Activated T-cell treated with anti-CD3 and anti-CD28 coated beads for 4 hours (primary cell): Measurements from ENCODE around the gene CDX2.

Source experiments
- DNase-seq: peaks from one replicate; pipeline ENCODE4 v3.0.0-alpha.2; 2020

The CDX2 gene

DNA sequence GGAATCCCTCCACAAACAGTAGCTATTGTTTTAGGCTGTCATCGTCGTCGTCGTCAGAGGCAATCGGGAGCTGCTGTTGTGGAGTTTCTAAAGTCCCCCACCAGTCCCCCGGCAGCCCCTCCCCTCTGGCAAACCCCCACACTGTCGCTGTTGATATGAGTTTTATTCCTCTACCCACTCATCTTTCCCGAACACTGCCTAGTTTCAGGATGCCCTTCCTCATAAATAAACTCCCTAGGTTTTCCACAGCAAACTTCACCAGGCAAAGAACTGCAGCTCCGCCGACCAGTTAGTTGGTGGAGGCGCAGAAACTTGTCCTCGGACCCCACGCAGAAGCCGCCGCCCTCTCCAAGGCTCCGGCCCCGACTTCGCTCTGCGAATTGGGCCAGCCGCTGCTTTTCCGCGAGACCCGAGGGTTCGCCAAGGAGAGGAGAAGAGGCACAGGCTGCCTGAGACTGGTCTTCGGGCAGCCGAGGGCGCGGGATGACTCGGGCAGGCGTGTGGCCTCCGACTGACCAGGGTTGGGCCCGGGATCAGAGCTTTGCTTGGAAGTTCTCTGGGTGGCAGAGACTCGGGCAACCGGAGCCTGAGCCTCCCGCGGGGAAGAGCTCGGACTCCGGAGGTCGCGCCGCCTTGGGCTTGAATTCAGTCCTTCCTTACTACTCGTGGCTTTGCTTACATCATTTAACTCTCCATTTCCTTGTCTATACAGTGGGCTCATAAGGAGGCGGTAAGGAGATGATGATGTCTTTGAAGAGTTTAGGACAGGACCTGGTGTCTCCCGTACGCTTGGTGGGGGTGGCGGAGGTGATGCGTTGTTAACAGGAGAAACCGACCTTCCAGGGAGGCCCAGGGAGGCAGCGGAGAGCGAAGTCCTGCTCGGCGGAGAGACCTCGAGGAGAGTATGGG lies 41.4 kb downstream of the CDX2 start:
- DNase-seq, result no peak

DNA sequence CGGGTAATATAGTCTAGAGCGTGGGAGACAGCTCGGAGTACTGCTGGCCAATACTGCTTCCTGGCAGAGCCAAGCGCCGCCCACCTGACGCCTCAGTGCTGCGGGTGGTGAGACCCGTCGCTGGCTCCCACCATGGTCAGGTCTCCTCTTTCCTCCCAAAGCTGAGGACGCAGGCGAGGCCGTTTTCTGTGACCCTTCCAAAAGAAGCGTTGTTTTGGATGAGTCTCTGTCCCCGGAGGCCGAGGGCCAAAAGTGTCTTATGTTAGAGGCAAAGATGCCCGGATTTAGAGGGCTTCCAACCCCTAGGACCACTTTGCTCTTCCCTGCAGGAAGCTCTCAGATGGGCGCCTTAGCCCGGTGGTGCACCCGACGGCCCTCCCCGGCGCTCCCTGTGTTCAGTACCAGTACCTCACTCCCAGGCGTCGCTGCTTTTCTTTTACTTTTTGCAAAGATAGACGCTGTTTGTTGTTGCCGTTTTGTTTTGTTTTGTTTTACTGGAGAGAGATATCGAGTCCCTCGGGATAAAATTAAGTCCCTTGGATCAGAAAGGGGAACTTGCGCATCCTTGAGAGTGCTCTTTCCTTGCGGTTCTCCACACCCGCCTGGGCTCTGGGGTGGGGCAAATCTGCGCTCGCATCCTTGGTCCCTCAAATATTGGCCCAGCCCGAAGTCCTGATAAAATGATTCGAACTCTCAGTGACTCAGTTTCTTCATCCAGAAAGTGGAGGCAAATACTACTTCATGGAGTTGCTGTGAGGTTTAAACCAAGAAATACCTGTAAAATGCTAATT lies 42.3 kb downstream of the CDX2 start:
- no peak for DNase-seq

DNA sequence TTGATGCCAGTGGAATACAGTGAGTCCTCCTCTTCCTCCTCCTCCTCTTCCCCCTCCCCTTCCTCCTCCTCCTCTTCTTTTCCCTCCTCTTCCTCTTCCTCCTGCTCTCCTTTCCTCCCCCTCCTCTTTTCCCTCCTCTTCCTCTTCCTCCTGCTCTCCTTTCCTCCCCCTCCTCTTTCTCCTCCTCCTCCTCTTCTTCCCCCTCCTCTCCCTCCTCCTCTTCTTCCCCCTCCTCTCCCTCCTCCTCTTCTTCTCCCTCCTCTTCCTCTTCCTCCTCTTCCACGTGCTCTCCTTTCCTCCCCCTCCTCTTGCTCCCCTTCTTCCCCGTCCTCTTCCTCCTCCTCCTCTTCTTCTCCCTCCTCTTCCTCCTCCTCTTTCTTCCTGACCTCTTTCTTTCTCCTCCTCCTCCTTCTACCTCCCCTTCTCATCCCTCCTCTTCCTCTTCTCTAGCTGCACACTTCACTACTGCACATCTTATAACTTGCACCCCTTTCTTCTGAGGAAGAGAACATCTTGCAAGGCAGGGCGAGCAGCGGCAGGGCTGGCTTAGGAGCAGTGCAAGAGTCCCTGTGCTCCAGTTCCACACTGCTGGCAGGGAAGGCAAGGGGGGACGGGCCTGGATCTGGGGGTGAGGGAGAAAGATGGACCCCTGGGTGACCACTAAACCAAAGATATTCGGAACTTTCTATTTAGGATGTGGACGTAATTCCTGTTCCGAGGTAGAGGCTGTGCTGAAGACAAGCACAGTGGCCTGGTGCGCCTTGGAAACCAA lies 43.7 kb downstream of the CDX2 start:
- no peak for DNase-seq

DNA sequence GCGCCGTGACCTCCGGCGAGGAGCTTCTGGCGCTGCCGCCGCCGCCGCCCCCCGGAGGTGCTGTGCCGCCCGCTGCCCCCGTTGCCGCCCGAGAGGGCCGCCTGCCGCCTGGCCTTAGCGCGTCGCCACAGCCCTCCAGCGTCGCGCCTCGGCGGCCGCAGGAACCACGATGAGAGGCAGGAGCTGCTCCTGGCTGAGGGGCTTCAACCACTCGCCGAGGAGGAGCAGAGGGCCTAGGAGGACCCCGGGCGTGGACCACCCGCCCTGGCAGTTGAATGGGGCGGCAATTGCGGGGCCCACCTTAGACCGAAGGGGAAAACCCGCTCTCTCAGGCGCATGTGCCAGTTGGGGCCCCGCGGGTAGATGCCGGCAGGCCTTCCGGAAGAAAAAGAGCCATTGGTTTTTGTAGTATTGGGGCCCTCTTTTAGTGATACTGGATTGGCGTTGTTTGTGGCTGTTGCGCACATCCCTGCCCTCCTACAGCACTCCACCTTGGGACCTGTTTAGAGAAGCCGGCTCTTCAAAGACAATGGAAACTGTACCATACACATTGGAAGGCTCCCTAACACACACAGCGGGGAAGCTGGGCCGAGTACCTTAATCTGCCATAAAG lies 44.5 kb downstream of the CDX2 start:
- DNase-seq, result no peak

DNA sequence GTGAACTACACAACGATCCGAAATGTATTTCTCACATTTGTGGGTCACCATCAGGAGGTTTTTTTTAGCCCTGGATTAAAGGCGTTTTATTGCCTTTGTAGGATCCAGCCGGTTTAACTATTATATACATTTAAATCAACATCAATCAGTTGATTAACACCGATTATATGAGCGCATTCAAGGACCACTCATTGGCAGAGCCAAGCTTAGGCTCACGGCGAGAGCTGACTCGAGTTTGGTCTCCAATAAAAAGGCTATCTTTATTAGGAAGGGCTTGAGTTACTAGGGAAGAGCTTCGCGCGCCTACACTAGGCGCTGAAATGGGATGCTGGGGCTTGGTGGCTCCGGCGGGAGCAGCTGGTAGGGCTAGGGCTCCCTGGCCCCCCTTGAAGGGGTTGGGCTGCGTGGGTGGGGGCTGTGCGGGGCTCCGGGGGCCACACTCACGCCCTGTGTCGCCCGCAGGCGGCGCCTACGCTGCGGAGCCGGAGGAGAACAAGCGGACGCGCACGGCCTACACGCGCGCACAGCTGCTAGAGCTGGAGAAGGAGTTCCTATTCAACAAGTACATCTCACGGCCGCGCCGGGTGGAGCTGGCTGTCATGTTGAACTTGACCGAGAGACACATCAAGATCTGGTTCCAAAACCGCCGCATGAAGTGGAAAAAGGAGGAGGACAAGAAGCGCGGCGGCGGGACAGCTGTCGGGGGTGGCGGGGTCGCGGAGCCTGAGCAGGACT lies 45.2 kb downstream of the CDX2 start:
- no peak for DNase-seq

DNA sequence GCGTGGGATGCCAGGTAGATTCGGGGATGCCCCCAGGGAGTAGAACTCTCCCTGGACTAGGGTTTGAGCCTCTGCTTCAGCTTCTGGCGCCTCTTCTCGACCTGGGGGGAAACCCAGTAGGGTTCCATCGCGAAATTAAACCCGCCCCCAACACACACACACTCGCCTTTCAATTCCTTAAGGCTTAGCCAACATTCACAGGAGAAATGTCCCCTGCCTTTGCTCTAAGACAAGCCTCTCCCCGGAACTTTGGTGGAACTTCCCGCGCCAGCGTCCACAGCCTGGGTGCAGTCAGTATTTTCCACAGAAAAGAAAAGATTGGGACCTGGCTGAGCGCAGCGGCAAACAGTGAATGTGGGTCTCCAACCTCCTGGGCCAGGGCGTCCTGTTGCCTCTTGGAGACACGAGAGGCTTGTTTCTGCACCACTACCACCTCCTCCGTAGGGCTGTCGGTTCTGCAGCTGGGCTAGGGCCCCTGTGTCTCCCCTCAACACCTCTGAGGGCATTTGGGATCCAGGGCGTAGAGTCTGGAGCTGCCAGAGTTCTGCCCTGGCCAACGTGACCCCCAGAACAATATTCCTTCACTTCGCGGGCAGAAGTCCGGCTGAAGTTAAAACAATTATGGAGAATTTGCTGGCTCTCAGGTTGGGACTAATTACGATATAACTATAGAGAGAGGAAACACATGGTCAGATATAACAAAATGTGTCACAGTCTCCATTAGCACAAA lies 46.1 kb downstream of the CDX2 start:
- no peak for DNase-seq

DNA sequence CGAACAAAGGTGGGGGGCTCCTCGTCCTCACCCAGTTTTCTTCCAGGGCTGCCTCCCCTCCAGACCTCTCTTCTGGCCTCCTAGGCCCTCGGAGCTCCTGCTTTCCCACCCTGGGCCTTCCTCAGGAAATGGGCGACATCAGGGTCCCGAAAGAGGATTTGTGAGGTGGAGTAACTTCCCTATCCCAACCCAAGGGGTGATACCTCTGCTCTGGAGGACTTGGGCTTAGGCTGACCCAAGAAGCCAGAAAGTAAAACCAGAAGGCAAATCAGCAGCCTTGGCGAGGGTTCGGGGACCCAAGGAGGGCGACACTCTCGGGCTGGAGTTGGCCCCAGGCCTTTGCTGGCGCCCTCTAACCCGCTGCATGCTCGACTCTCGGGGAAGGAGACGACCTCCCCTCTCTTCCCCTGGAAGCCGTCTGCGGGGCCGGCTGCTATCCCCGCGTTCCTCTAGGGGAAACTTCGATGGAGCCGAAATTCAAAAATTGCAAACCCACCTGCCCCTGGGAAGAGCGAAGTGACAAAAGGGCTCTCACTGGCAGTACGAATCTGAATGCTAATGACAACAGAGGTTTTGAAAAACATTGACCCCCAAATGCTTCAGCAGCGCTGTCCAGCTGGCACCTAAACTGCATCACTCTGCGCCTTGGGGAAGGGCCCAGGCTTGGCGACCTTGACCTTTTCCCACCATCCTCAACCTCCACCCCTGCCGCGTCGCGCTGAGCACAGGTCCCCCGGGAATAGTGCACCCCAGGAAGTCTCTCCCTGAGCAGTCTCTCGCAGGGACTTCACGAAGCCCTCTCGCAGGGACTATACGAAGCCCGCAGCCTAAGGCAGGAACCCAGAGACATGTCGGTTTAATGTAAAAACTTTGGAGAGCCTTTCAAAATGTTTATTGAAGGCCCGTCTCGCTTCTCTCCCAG lies 46.9 kb downstream of the CDX2 start:
- DNase-seq, result no peak

DNA sequence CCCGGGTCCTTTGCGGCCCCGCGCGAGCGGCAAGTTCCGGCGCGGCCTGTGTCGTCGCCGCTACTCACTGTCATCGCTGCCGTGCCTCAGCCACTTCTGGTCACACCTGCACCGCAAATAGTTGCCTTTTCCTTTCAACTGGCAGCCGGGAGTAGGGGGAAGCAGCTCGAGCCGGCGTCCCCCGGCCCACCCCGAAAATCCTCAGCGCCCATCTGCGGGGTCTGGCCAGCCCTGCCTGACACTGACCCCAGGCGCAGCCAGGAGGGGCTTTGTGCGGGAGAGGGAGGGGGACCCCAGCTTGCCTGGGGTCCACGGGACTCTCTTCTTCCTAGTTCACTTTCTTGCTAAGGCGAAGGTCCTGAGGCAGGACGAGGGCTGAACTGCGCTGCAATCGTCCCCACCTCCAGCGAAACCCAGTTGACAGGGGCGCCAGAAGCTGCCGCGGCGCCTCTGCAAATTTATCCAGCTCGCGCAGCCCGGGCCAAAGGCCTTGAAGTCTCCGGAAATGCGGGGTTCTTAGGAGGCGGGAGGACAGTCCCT lies 47.6 kb downstream of the CDX2 start:
- DNase-seq, result no peak

DNA sequence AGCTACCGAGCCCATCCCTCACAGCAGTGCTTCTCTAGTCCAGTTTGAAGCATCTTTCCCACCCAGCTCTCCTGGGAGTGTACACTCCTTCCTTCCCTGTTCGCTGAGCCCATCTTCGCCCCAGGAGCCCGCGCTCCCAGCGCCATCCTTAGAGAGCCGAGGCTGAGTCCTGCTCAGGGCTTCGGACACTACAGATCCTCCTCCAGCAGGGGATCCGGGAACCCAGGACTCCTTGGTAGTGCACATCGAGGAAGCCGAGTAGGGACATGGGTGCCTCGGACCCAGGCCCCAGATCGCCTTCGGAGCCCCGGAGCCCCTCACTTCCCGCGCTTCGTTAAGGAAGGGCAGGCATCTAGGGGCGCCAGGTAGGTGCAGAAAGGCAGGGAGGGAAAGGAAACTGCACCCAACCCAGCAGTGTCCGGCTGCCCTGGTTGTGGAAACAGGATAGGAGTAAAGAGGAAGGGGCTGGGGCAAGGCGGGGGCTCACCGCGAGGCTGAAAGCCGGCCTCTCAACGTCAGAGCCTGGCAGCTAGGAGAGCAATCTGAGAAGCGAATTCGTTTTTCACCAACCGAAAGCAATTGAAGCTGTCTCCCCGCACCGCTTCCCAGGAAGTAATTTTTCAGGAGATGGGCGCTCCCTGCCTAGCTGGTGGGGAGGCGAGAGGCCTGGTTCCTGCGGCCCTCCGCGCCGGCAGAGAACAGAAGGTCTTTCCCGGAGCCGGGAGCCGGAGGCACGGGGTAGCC lies 48.3 kb downstream of the CDX2 start:
- no peak for DNase-seq

DNA sequence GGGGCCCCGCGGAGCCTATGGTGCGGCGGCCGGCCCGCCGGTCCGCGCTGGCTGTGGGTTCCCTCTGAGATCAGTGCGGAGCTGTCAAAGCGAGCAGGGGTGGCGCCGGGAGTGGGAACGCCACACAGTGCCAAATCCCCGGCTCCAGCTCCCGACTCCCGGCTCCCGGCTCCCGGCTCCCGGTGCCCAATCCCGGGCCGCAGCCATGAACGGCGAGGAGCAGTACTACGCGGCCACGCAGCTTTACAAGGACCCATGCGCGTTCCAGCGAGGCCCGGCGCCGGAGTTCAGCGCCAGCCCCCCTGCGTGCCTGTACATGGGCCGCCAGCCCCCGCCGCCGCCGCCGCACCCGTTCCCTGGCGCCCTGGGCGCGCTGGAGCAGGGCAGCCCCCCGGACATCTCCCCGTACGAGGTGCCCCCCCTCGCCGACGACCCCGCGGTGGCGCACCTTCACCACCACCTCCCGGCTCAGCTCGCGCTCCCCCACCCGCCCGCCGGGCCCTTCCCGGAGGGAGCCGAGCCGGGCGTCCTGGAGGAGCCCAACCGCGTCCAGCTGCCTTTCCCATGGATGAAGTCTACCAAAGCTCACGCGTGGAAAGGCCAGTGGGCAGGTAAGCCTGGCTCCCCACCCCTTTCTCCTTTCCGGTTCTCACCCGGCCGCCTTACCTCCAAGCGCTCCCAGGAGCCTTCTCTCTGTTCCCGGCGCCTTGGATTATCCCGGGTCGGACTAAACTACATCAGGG lies 49.0 kb downstream of the CDX2 start, which contains the start of gene PDX1:
TSS of gene PDX1 (plus strand) at position 67 of the 743 bp plus-strand sequence. CDS start at position 206, 139 bp downstream.
- no peak for DNase-seq

DNA sequence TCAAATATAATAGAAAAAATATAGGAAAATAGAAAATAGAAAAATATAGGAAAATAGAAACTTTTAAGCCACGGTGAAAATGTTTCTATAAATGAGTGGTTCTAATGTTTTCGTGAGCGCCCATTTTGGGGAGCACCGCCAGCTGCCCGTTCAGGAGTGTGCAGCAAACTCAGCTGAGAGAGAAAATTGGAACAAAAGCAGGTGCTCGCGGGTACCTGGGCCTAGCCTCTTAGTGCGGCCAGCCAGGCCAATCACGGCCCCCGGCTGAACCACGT lies 49.5 kb downstream of the CDX2 start:
- DNase-seq, result no peak

DNA sequence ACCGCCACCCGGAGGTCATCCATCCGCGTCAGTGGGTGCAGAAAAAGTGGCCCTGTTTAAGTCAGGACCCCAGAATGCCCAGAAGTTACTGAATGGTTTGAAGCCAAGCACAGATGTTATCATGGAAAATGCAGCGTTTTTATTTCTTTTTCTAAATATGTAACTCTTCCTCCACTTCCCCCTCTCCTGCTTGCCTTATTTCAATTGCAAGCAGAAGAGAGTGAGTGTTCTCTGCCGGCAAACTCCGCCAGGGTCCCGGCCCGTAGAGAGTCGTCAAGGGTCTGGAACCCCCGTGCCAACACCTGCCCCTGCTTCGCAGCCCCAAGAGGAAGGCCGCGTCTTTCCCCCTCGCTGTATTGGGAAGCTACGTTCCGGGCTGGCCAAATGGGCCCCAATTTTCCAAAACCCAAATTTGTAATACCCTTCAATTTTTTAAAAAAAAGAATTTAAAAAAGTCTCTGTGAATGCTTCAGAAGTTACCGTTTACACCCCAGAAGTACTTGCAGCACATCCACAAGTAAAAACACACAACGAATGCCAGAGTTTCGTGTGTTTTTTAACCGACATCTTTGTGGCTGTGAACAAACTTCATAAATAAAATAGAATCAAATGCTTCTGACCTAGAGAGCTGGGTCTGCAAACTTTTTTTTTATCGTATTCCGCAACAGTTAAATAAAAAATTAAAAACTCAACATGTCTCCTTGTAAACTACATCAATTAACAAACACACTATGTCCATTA lies 50.0 kb downstream of the CDX2 start:
- no peak for DNase-seq

DNA sequence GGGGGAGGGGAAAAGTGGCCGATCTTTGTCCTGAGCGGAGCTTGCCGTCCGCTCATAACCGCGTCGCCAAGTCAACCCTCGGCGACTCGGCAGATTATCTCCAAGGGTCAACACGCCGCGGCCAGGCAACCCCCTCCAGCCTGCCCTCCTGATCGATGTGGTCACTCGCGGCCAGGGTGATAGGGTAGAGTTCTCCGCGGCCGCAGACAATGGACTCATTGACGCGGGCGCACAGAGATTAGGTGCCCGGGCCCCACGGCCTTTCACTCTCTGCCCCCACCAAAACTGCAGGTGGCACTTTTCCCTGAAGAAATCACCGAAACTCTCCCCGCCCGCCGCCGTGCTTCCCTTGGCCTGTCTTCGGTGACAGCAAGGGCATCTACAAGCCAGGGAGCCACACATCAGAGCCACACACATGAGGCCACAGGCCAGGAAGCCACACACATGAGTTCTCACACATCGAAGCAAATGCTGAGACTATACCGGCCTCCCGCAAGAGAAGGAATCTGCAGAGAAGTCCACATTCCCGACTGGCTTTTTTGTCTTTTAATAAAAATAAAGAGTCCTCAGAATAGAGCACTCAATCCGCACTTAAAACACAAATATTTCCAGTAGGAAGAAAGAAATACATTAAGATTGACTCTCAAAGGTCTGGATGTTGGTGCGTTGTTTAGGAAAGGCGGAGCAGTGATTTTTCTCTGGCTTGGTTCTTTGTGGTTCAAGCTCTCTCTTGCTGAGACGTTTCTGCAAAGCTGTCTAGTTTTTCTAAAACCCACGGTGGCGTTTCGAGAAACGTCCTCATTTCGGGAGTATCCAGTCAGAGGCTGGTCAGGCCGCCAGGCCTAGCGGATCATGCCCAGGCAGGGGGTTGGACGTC lies 50.8 kb downstream of the CDX2 start:
- DNase-seq, result no peak

DNA sequence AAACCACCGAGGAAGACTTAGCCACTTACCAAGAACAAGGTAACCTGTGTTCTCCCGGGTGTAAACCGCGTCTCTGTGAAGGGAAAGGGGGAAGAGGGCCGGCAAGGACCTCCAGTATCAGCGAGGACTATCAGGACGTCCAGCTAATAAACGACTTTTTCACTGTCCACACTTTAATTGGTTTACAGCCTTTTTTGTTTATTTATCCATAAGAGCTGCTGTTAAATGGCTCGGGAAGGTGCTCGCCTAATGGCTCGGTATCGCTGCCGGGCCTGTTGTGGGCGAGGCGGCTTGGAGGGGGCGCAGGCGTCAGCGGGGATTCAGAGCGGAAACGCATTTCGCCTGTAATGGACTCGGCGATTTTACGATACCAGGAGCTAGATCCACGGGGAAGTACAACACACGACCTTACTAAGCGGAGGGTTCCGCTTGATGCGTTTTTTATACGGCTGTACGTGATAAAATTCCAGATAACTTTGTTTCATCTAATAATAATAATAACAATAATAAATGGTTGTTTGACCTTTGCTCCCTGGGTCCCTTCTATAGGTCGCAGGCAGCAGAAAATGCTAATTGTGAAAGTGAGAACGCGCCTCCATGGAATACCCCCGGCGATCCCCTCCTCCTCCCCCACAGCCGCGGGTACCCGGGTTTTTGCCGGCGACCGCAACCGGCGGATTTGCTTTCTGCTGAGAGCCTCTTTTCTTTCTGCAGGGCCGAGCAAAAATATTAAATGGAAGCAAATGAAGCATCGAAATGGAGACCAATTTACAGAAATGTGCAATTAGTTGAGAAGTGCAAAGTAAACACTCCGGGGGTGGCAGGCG lies 51.8 kb downstream of the CDX2 start:
- no peak for DNase-seq

DNA sequence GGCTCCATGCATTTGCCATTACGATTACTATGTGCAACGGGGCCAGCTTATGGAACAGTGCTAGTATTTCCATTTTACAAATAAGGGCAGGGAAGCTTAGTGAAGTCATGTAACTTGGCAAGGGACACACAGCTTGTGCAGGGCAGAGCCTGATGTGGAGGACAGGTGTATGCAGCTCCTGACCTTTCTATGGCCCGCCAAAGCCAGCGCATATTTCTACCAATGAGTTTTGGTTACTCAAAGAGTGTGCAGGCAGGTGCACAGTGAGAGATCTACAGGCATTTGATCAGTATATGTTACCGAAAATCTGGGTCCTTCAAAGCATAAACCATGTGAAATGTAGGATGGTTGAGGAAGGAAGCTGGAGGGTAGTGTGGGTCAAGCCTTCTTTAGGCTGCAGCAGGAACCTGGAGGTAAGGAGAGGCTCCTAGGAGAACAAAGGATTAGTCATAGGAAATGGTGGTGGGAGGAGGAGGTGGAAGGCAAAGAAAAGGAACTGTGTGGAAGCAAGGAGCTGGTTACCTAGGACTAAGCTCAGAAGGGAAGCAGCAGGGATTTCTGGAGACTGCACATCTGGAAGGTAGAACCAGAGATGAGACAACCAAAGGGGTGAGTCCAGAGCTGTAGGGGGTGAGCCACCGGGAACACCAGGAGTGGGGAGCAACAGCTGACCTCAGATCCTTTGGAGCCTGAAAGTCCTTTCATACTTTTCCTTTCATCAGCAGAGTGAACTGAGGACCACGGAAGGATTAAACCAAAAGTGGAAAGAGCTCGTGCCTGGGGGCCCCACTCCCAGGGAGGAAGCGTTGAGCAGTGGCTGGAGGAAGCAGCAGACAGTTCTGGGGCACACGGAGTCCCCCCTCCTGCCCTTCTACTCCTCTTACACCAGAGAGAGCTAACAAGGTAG lies 53.6 kb downstream of the CDX2 start:
- DNase-seq, result no peak
